Measurements from ENCODE around the gene LNPK.
"Not testable (repeated sequence)": the region's sequence is repeated elsewhere in the genome, so short reads cannot be mapped to it uniquely, and the experiment has no call there.

LNPK gene

GRCh38 chr2:176020400-176020799 lies 18.3 kb upstream of the LNPK start:
- TF ChIP-seq SPI1 (IDR thresholded peaks at IDR 0.05; ENCODE audit: low read depth, low read length) = no peak
- no peak for TF ChIP-seq TAF1 (IDR thresholded peaks at IDR 0.05; ENCODE audit: low read depth, low read length)
- TF ChIP-seq POLR2AphosphoS5 (IDR thresholded peaks at IDR 0.05; ENCODE audit: low read depth, low read length) = no peak
- FAIRE-seq = no peak
- no peak for DNase-seq (ENCODE audit: insufficient read length, low spot score)

GRCh38 chr2:176018708-176019107 lies 16.6 kb upstream of the LNPK start:
- FAIRE-seq = no peak
- no peak for DNase-seq (ENCODE audit: insufficient read length, low spot score)
- no peak for TF ChIP-seq POU2F2 (IDR thresholded peaks at IDR 0.05; ENCODE audit: low read depth, low read length)
- no peak for TF ChIP-seq POLR2AphosphoS5 (IDR thresholded peaks at IDR 0.05; ENCODE audit: low read depth, low read length)
- no peak for TF ChIP-seq SPI1 (IDR thresholded peaks at IDR 0.05; ENCODE audit: low read depth, low read length)
- TF ChIP-seq PAX5 (IDR thresholded peaks at IDR 0.05; ENCODE audit: insufficient read depth, low read length, severe bottlenecking) = no peak

- FAIRE-seq = no peak
- TF ChIP-seq PAX5 (IDR thresholded peaks at IDR 0.05; ENCODE audit: insufficient read depth, low read length, severe bottlenecking) (no peak), TAF1 (IDR thresholded peaks at IDR 0.05; ENCODE audit: low read depth, low read length) (no peak), POU2F2 (IDR thresholded peaks at IDR 0.05; ENCODE audit: low read depth, low read length) (no peak), POLR2A (IDR thresholded peaks at IDR 0.05; ENCODE audit: low read depth, low read length) (no peak), SPI1 (IDR thresholded peaks at IDR 0.05; ENCODE audit: low read depth, low read length) (no peak), POLR2AphosphoS5 (IDR thresholded peaks at IDR 0.05; ENCODE audit: low read depth, low read length) (no peak)
These were observed 7.4 kb upstream of the LNPK start for GRCh38 chr2:176009445-176009844.

GRCh38 chr2:176004934-176005333 lies 2.9 kb upstream of the LNPK start:
- no peak for TF ChIP-seq SPI1 (IDR thresholded peaks at IDR 0.05; ENCODE audit: low read depth, low read length)
- TF ChIP-seq POLR2A (IDR thresholded peaks at IDR 0.05; ENCODE audit: low read depth, low read length) = no peak
- no peak for TF ChIP-seq PAX5 (IDR thresholded peaks at IDR 0.05; ENCODE audit: insufficient read depth, low read length, severe bottlenecking)
- no peak for TF ChIP-seq POLR2AphosphoS5 (IDR thresholded peaks at IDR 0.05; ENCODE audit: low read depth, low read length)
- TF ChIP-seq TAF1 (IDR thresholded peaks at IDR 0.05; ENCODE audit: low read depth, low read length) = no peak
- TF ChIP-seq POU2F2 (IDR thresholded peaks at IDR 0.05; ENCODE audit: low read depth, low read length) = no peak
- DNase-seq (ENCODE audit: insufficient read length, low spot score) (no peak), FAIRE-seq (no peak)

More at GRCh38 chr2:176009445-176009844, 7.4 kb upstream of the LNPK start:
- no peak for DNase-seq (ENCODE audit: insufficient read length, low spot score)

GRCh38 chr2:176003958-176004357 lies 1.9 kb upstream of the LNPK start:
- DNase-seq (ENCODE audit: insufficient read length, low spot score) (no peak), FAIRE-seq (no peak)
- no peak for TF ChIP-seq POU2F2 (IDR thresholded peaks at IDR 0.05; ENCODE audit: low read depth, low read length)
- no peak for TF ChIP-seq POLR2AphosphoS5 (IDR thresholded peaks at IDR 0.05; ENCODE audit: low read depth, low read length)
- TF ChIP-seq TAF1 (IDR thresholded peaks at IDR 0.05; ENCODE audit: low read depth, low read length) = no peak
- no peak for TF ChIP-seq SPI1 (IDR thresholded peaks at IDR 0.05; ENCODE audit: low read depth, low read length)
- TF ChIP-seq PAX5 (IDR thresholded peaks at IDR 0.05; ENCODE audit: insufficient read depth, low read length, severe bottlenecking) = no peak
- no peak for TF ChIP-seq POLR2A (IDR thresholded peaks at IDR 0.05; ENCODE audit: low read depth, low read length)

- FAIRE-seq = no peak
- no peak for DNase-seq (ENCODE audit: insufficient read length, low spot score)
- no peak for TF ChIP-seq TAF1 (IDR thresholded peaks at IDR 0.05; ENCODE audit: low read depth, low read length)
- TF ChIP-seq POLR2AphosphoS5 (IDR thresholded peaks at IDR 0.05; ENCODE audit: low read depth, low read length) = no peak
- TF ChIP-seq SPI1 (IDR thresholded peaks at IDR 0.05; ENCODE audit: low read depth, low read length) = no peak
- TF ChIP-seq POLR2A (IDR thresholded peaks at IDR 0.05; ENCODE audit: low read depth, low read length) = no peak
- no peak for TF ChIP-seq POU2F2 (IDR thresholded peaks at IDR 0.05; ENCODE audit: low read depth, low read length)
- TF ChIP-seq PAX5 (IDR thresholded peaks at IDR 0.05; ENCODE audit: insufficient read depth, low read length, severe bottlenecking) = no peak
These were observed 682 bp upstream of the LNPK start for GRCh38 chr2:176002688-176003210.

- FAIRE-seq = no peak
- no peak for DNase-seq (ENCODE audit: insufficient read length, low spot score)
- no peak for TF ChIP-seq TAF1 (IDR thresholded peaks at IDR 0.05; ENCODE audit: low read depth, low read length)
- TF ChIP-seq POLR2A (IDR thresholded peaks at IDR 0.05; ENCODE audit: low read depth, low read length) = no peak
- no peak for TF ChIP-seq POU2F2 (IDR thresholded peaks at IDR 0.05; ENCODE audit: low read depth, low read length)
- TF ChIP-seq POLR2AphosphoS5 (IDR thresholded peaks at IDR 0.05; ENCODE audit: low read depth, low read length) = no peak
- TF ChIP-seq PAX5 (IDR thresholded peaks at IDR 0.05; ENCODE audit: insufficient read depth, low read length, severe bottlenecking) = no peak
- no peak for TF ChIP-seq SPI1 (IDR thresholded peaks at IDR 0.05; ENCODE audit: low read depth, low read length)
These were observed 669 bp downstream of the LNPK start for GRCh38 chr2:176001281-176001915.

- TF ChIP-seq SPI1 (IDR thresholded peaks at IDR 0.05; ENCODE audit: low read depth, low read length) (no peak), PAX5 (IDR thresholded peaks at IDR 0.05; ENCODE audit: insufficient read depth, low read length, severe bottlenecking) (no peak), POU2F2 (IDR thresholded peaks at IDR 0.05; ENCODE audit: low read depth, low read length) (no peak), POLR2AphosphoS5 (IDR thresholded peaks at IDR 0.05; ENCODE audit: low read depth, low read length) (no peak), POLR2A (IDR thresholded peaks at IDR 0.05; ENCODE audit: low read depth, low read length) (no peak), TAF1 (IDR thresholded peaks at IDR 0.05; ENCODE audit: low read depth, low read length) (no peak)
- DNase-seq (ENCODE audit: insufficient read length, low spot score) = no peak
- FAIRE-seq = no peak
These were observed 2.7 kb downstream of the LNPK start for GRCh38 chr2:175999283-175999819.

GRCh38 chr2:175990099-175990498 lies 12.0 kb downstream of the LNPK start:
- no peak for TF ChIP-seq SPI1 (IDR thresholded peaks at IDR 0.05; ENCODE audit: low read depth, low read length)
- TF ChIP-seq TAF1 (IDR thresholded peaks at IDR 0.05; ENCODE audit: low read depth, low read length) = no peak
- TF ChIP-seq POLR2A (IDR thresholded peaks at IDR 0.05; ENCODE audit: low read depth, low read length) = no peak
- no peak for TF ChIP-seq PAX5 (IDR thresholded peaks at IDR 0.05; ENCODE audit: insufficient read depth, low read length, severe bottlenecking)
- no peak for TF ChIP-seq POLR2AphosphoS5 (IDR thresholded peaks at IDR 0.05; ENCODE audit: low read depth, low read length)
- no peak for TF ChIP-seq POU2F2 (IDR thresholded peaks at IDR 0.05; ENCODE audit: low read depth, low read length)
- FAIRE-seq (no peak), DNase-seq (ENCODE audit: insufficient read length, low spot score) (no peak)

GRCh38 chr2:175987126-175987525 lies 14.9 kb downstream of the LNPK start:
- not testable (repeated sequence) for DNase-seq (ENCODE audit: insufficient read length, low spot score); FAIRE-seq
